K562 treated with DMSO at 1 percent for 48 hours (cell line): ENCODE results near the gene GET3. TPM values are rescaled to one million over a fixed set of nuclear protein-coding genes. Genes with fewer than 3 reads are reported as not detected.

Source experiments
- total RNA-seq: library from RNA; unstranded; fragments of 300-600 nt; gene quantifications from 2 replicates; pipeline ENCODE4 v1.2.3, GENCODE V29; 2022; ENCODE audit warnings: low replicate concordance; ENCODE audit errors: extremely low read depth

Gene GET3
- total RNA-seq, result not detected in 2 replicates

DNA sequence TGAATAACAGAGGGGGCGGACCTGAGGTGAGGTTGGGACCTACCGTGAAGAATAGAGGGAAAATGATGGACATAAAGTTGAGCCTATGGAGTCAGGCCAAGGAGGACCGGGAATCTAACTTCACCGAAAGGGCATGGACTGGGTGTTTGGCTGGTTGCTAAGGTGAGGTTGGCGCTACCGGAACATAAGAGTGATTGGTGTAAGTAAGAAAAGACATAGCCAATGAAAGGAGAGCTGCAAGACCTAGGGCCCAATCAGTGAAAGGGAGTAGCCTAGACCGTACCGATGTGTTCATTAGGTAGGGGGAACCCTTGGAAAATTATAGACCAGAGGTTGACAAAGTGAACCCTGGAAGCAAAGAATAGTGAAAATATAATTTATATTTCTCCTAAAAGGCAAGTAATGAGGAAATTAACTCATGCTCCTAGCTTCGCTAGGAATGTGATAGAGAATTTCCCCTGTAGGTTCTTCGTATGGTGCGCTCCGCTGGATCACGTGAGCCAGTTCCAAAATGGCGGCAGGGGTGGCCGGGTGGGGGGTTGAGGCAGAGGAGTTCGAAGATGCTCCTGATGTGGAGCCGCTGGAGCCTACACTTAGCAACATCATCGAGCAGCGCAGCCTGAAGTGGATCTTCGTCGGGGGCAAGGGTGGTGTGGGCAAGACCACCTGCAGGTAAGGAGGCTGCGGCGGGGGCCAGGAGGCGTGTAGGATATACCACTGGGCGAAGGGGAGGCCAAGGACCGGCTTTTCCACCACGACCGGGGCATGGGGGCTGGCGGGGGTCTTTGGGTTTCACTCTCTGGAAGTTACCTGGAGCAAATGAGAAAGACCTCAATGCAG is at the start of gene GET3:
GET3 (plus strand) TSS at position 503 of the 840 bp plus-strand sequence; CDS start at position 512, 9 bp downstream.

GRCh38 chr19:12696366-12697335 is 40.6 kb upstream of the GET3 start, which contains the start of gene FBXW9:
Gene FBXW9, minus strand, starts transcription at chr19:12696631. Its CDS starts 50 bp downstream, at chr19:12696581.

GRCh38 chr19:12723641-12724426 is 13.5 kb upstream of the GET3 start, which contains the start of gene TNPO2:
Gene TNPO2, minus strand, starts transcription at chr19:12723932. Its CDS starts 2,955 bp downstream, at chr19:12720977.

GRCh38 chr19:12751635-12752034 is 14.3 kb downstream of the GET3 start, which contains the start of gene BEST2:
Gene BEST2, plus strand, starts transcription at chr19:12751791. Its CDS starts 802 bp downstream, at chr19:12752593.

GRCh38 chr19:12774588-12775555 is 37.6 kb downstream of the GET3 start, which contains the start of gene HOOK2:
Gene HOOK2, minus strand, starts transcription at chr19:12775552. Its CDS starts 103 bp downstream, at chr19:12775449.

GRCh38 chr19:12791345-12792050 is 54.2 kb downstream of the GET3 start, which contains the start of gene JUNB:
Gene JUNB, plus strand, starts transcription at chr19:12791486. Its CDS starts 286 bp downstream, at chr19:12791772.

Other genes with a start within 250 kb of the GET3 start
- gene ZNF564, start 186.0 kb upstream of the GET3 start, total RNA-seq, result not detected in 2 replicates
- not detected in 2 replicates for gene ZNF490, start 126.7 kb upstream of the GET3 start, total RNA-seq
- not detected in 2 replicates for gene ZNF791, start 126.6 kb upstream of the GET3 start, total RNA-seq
- not detected in 2 replicates for gene MAN2B1, start 70.8 kb upstream of the GET3 start, total RNA-seq
- not detected in 2 replicates for gene WDR83, start 70.7 kb upstream of the GET3 start, total RNA-seq
- not detected in 2 replicates for gene DHPS, start 55.6 kb upstream of the GET3 start, total RNA-seq
- not detected in 2 replicates for gene GNG14, start 49.5 kb upstream of the GET3 start, total RNA-seq
- gene FBXW9, start 40.9 kb upstream of the GET3 start, total RNA-seq, result not detected in 2 replicates
- gene TNPO2, start 13.6 kb upstream of the GET3 start, total RNA-seq, result 258 TPM in 1 of 2 replicates, not detected in the other
- not detected in 2 replicates for gene TRIR, start 2.8 kb upstream of the GET3 start, total RNA-seq
- gene BEST2, start 14.3 kb downstream of the GET3 start, total RNA-seq, result not detected in 2 replicates
- gene HOOK2, start 38.1 kb downstream of the GET3 start, total RNA-seq, result not detected in 2 replicates
- not detected in 2 replicates for gene JUNB, start 54.0 kb downstream of the GET3 start, total RNA-seq
- 1,339 TPM in 1 of 2 replicates, not detected in the other for gene PRDX2, start 64.3 kb downstream of the GET3 start, total RNA-seq
- gene THSD8, start 64.6 kb downstream of the GET3 start, total RNA-seq, result not detected in 2 replicates
- not detected in 2 replicates for gene RNASEH2A, start 69.1 kb downstream of the GET3 start, total RNA-seq
- not detected in 2 replicates for gene RTBDN, start 97.1 kb downstream of the GET3 start, total RNA-seq
- not detected in 2 replicates for gene MAST1, start 101.0 kb downstream of the GET3 start, total RNA-seq
- gene DNASE2, start 144.0 kb downstream of the GET3 start, total RNA-seq, result not detected in 2 replicates
- not detected in 2 replicates for gene KLF1, start 149.7 kb downstream of the GET3 start, total RNA-seq
- gene GCDH, start 153.7 kb downstream of the GET3 start, total RNA-seq, result not detected in 2 replicates
- not detected in 2 replicates for gene SYCE2, start 181.8 kb downstream of the GET3 start, total RNA-seq
- gene FARSA, start 196.2 kb downstream of the GET3 start, total RNA-seq, result 986 TPM in 1 of 2 replicates, not detected in the other
- 227 and 730 TPM in 2 replicates for gene CALR, start 201.1 kb downstream of the GET3 start, total RNA-seq
- gene RAD23A, start 208.4 kb downstream of the GET3 start, total RNA-seq, result not detected in 2 replicates
- not detected in 2 replicates for gene GADD45GIP1, start 219.7 kb downstream of the GET3 start, total RNA-seq
- gene DAND5, start 232.1 kb downstream of the GET3 start, total RNA-seq, result not detected in 2 replicates